Jurkat, Clone E6-1 (cell line): ENCODE results near the gene FANCC.
A peak's percentile ranks its signal among the peaks of the same experiment; 100 is the strongest.
"Not testable (repeated sequence)": the region's sequence is repeated elsewhere in the genome, so short reads cannot be mapped to it uniquely, and the experiment has no call there.

Experiments
- DNase-seq: peaks from one replicate; pipeline ENCODE4 v3.0.0-alpha.2; 2011; ENCODE audit warnings: low read depth, low spot score
- H3K4me3 ChIP-seq: 2 replicates; pipeline ENCODE4 v1.5.1; 2011; ENCODE audit warnings: mild to moderate bottlenecking, low read length, control low read depth, moderate library complexity

FANCC gene

GRCh38 chr9:95250462-95251221 is 66.9 kb downstream of the FANCC start:
- DNase-seq: no peak
- H3K4me3 ChIP-seq: no peak overlapping the region

- DNase-seq: no peak
- H3K4me3 ChIP-seq: no peak overlapping the region
Observed at GRCh38 chr9:95249986-95250385, 67.5 kb downstream of the FANCC start.

GRCh38 chr9:95246547-95246946 is 71.0 kb downstream of the FANCC start:
- DNase-seq: no peak
- H3K4me3 ChIP-seq: no peak overlapping the region

GRCh38 chr9:95242613-95243012 is 74.9 kb downstream of the FANCC start:
- H3K4me3 ChIP-seq: no peak overlapping the region
- no peak for DNase-seq

- no peak for DNase-seq
- H3K4me3 ChIP-seq: no peak overlapping the region
Observed at GRCh38 chr9:95239071-95239470, 78.4 kb downstream of the FANCC start.

GRCh38 chr9:95237336-95237735 is 80.2 kb downstream of the FANCC start:
- H3K4me3 ChIP-seq: no peak overlapping the region
- DNase-seq: no peak

GRCh38 chr9:95230046-95230445 is 87.5 kb downstream of the FANCC start:
- H3K4me3 ChIP-seq: no peak overlapping the region
- DNase-seq: no peak

- H3K4me3 ChIP-seq: no peak overlapping the region
- no peak for DNase-seq
Observed at GRCh38 chr9:95229230-95229915, 88.1 kb downstream of the FANCC start.

- no peak for DNase-seq
- H3K4me3 ChIP-seq: no peak overlapping the region
Observed at GRCh38 chr9:95226921-95227320, 90.6 kb downstream of the FANCC start.

- no peak for DNase-seq
- H3K4me3 ChIP-seq: no peak overlapping the region
Observed at GRCh38 chr9:95225726-95226106, 91.8 kb downstream of the FANCC start.

GRCh38 chr9:95225076-95225725 is 92.3 kb downstream of the FANCC start:
- H3K4me3 ChIP-seq: no peak overlapping the region
- no peak for DNase-seq

- DNase-seq: no peak
Observed at GRCh38 chr9:95224376-95225019, 93.0 kb downstream of the FANCC start.

GRCh38 chr9:95220352-95220751 is 97.2 kb downstream of the FANCC start:
- not testable (repeated sequence) for H3K4me3 ChIP-seq, DNase-seq

More at GRCh38 chr9:95224376-95225019, 93.0 kb downstream of the FANCC start:
- H3K4me3 ChIP-seq: no peak overlapping the region

- DNase-seq: no peak
- no peak overlapping the region for H3K4me3 ChIP-seq
Observed at GRCh38 chr9:95218773-95219172, 98.7 kb downstream of the FANCC start.

- no peak overlapping the region for H3K4me3 ChIP-seq
- DNase-seq: no peak
Observed at GRCh38 chr9:95217936-95218335, 99.6 kb downstream of the FANCC start.

GRCh38 chr9:95215336-95215898 is 102.1 kb downstream of the FANCC start:
- peak; percentile 33 for DNase-seq
- no peak overlapping the region for H3K4me3 ChIP-seq

GRCh38 chr9:95213117-95213516 is 104.4 kb downstream of the FANCC start:
- no peak overlapping the region for H3K4me3 ChIP-seq
- DNase-seq: no peak

GRCh38 chr9:95211028-95211427 is 106.5 kb downstream of the FANCC start:
- no peak overlapping the region for H3K4me3 ChIP-seq
- DNase-seq: no peak

GRCh38 chr9:95207403-95207802 is 110.1 kb downstream of the FANCC start:
- no peak for DNase-seq

More at GRCh38 chr9:95207403-95207802, 110.1 kb downstream of the FANCC start:
- no peak overlapping the region for H3K4me3 ChIP-seq
